HG03442 (cell line): Measurements from ENCODE around the gene VAV3.

Experiments used
- ATAC-seq: cut with Tn5 transposase; IDR thresholded peaks from one replicate; pipeline ENCODE4 v1.9.1; 2021; ENCODE audit warnings: mild to moderate bottlenecking, moderate library complexity; ENCODE audit not compliant: unreplicated experiment

Gene VAV3

GRCh38 chr1:107604825-107605224 is 360.2 kb downstream of the VAV3 start:
- ATAC-seq: no peak

DNA sequence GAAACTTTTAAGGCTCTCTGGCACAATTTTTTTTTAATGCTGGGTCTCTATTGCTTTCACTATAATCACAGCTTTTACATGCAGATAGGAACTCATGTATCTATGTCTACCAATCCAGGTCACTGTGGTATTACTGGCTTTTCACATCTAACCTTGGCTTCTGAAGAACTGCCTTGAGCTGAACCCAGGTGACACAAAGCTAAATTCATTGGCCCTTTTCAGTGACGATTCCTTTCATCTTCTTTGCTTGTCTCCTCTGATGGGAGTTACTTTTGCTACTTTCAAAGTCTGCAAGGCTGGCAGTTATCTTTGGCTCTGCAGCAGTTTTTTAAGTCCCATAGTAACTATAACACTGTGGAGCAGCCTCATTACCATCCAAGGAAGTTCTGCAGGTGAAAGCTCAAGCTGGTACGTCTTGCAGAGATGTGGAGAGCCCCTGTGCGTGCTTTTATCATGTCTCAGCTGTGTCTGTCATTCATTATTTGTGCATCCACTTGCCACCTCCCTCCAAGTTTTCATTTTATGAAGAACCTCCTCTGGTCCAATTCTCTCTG is 364.3 kb downstream of the VAV3 start:
- ATAC-seq: no peak

GRCh38 chr1:107599220-107599619 is 365.8 kb downstream of the VAV3 start:
- no peak for ATAC-seq

DNA sequence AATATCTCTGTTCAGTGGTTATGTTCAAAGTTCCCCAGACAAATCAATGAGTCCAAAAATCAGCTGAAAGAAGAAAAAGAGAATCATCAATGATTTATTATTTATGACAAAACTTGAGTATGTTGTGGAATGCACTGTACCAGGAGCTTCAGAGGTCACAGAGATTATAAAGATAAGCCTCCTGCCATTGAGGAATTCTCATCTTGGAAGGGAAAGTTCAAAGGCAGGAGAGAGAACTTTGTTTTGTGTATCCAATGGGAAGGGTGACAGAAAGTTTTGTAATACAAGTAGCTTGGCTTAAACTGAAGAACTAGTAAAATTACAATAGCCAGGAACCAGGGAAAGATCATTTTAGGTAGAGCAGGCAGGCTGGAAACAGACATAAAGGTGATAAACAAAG is 367.7 kb downstream of the VAV3 start:
- ATAC-seq: no peak

GRCh38 chr1:107594536-107594935 is 370.4 kb downstream of the VAV3 start:
- ATAC-seq: no peak

DNA sequence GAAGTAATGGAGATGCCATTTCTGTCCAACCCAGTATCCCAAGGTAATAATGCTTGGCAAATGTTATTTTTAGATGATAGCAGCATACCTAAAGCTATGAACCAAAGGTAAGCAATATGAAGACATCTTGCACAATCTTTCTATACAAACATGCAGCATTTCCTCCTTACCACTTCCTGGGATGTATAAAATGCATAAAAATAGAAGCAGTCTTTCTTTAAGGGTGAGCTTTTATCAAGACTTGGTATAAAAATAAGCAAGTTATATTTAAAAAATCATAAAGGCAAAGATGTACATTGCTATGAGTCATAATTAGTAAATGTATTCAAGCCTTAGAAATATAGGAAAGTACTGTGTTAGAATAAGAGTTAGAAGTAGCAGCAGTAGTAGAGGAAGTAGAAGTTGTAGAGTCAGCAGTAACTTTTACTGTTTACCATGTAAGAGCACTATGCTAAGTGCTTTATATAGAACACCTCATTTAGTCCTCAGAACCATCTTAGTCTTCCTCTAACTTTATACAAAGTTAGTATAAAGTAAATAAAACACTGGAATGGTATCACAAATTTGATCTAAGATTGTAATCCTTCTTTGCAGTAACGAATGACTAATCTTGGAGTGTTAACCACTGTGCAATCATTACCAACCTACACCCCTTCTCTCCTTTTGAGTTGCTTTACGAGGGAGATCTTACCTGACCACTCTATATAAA is 371.3 kb downstream of the VAV3 start:
- ATAC-seq: no peak

GRCh38 chr1:107590900-107591622 is 373.9 kb downstream of the VAV3 start:
- ATAC-seq: peak; percentile 43

DNA sequence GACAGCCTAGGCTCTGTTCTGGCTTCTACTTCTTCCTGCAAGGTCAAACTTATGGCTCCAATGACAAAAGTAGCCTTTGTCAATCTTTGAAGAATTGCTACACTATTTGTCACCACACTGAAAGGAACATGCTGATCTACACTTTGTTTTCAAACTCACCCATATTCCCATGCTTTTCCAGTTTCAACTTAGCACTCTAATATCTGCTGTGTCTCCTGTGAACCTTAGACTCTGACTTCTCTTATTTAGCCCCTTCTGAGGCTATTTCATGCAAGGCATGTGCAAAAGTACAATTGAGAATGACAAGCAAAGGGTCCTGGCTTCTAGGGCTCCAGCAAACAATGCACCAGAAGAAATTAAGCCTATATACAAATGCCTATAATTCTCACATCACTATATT is 374.9 kb downstream of the VAV3 start:
- ATAC-seq: no peak

DNA sequence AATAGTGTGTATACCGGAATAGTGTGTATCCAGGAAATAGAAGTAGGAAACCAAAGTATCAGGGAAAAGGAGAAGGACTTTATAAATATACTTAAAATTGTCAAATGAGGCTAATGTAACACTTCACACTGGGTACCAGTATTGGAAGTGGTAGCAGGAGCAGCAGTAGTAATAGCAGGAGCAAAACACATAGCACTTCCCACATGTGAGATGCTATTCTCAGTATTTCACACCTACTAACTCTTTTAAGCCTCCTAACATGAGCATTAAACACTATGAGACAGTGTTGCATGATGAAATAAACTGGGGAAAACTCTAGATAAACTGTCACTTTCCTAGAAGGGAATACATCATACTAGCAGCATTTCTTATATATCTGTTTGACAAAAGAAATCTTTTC is 376.7 kb downstream of the VAV3 start:
- ATAC-seq: no peak

GRCh38 chr1:107575226-107575625 is 389.8 kb downstream of the VAV3 start:
- ATAC-seq: no peak

DNA sequence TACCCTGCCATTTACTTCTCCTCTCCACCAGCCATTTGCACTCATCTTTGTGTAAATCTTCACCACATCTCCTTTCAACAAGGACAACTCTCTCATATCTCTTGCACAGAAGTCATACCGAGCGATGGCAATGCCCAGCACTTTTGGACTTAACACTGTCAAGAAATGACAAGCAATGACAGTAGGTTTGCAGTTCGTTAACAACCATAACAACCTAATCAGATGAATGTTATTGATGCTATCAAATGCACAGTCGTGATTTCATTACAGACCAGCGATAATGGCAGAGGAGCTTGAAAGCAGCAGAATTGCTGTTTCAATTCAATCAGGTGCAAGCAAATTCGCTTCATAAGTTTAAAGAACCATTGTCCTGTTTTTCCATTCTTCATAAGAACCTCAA is 390.9 kb downstream of the VAV3 start:
- ATAC-seq: no peak

GRCh38 chr1:107572674-107573211 is 392.2 kb downstream of the VAV3 start:
- ATAC-seq: no peak

DNA sequence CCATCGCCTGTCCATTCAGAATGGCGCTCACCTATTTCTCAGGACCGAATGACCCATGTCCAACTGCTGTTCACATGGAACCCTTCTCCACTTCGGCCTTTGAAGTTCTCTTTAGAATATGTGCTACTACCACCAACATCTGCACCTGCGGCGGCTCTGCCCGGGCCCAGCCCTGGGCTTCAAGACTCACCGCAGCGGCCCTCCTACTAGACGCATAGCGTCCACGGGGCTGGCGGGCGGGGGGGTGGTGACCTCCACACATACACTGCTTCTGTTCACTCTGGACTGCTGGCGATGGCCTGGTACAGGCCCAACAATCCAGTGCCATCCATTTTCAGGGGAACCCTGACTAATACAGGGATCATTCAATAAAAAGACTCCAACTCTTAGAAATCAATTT is 394.2 kb downstream of the VAV3 start:
- ATAC-seq: no peak

GRCh38 chr1:107563441-107563840 is 401.5 kb downstream of the VAV3 start:
- ATAC-seq: no peak

DNA sequence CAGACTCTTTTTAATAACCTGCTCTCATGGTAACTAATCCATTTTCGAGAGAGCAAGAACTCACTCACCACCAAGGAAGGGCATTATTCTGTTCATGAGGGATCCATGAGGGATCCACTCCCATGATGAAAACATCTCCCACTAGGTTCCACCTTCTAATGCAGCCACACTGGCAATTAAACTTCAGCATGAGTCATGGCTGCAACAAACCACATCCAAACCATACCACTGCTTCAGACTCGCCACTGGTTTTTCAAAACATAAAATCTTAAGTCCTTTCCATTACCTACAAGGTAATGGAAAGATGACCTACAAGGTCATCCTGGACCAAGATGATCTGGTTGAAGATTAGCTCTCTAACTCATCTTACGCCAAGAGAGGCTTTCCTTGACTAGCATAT is 405.1 kb downstream of the VAV3 start:
- ATAC-seq: no peak

DNA sequence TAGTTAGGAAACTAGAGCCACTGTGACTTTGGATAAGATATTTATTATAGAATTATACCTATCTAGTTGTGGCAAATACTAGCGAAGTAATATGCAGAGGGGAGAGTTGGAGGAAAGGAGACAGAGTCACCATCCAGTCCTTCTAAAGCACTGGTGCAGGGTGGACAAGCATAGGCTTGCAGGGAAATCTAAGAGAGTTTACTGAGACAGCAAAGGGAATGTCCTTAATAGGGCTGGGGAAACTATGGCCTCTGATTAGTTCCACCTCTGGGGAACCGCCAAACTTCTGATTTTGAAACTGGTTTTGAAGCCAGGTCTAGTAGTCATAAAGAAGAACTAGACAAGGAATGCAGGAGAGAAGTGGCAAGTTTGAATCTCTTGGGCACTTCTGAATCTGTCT is 407.9 kb downstream of the VAV3 start:
- ATAC-seq: no peak

DNA sequence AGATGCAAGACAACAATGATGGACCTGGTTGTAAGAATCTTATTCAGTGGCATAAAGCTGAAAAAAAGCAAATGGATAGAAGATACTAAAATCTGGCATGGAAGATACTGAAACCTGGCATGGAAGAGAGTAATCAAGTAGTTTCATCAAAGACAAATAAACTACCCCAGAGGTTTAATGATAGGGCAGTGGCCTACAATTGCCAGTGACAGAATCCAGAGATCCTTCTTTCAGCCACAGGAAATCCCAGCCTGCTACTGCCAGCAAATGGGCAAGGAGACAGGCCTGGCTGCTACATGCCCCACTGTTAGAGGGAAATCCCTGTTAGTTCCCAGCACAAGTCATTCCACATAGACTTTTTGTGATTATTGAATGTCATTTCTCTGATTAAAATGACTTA is 409.4 kb downstream of the VAV3 start:
- no peak for ATAC-seq

DNA sequence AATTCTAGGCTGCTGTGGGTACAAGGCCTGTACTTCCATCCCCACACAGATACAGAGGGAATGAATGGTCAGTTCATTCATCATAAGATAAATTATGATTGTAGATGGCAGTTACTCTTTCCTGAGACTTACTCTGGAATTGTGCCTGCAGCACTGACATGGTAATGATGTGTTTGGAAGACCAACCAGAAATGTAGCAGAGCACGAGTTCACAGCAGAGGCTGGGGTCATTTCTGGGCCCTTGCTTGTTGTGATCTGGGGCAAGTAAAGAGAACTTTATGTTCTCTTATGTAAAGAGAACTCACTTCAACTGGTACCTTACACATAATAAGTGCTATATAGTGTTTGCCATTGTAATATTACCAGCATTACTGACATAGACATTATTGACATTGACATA is 412.2 kb downstream of the VAV3 start:
- ATAC-seq: no peak

- no peak for ATAC-seq
These were observed 413.5 kb downstream of the VAV3 start for GRCh38 chr1:107551456-107551855.

GRCh38 chr1:107550358-107550757 is 414.6 kb downstream of the VAV3 start:
- ATAC-seq: no peak

- no peak for ATAC-seq
These were observed 415.7 kb downstream of the VAV3 start for GRCh38 chr1:107549152-107549810.

DNA sequence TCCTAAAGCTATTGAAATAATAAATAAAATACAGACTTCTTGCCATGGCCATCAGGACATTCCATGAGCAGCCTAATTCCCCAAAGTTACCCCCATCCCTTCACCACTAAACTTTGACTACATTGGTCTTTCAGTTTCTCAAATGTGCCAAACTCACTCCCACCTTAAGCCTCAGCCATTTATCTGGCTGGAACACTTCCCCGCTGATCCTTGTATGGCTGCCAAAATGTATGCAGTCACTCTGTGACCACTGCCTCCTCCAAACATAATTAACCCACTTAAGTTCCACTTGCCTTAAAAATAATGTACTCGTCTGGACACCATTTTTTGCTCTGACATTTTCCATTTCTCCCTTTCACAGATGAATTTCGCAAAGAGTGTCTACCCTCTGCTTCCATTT is 416.7 kb downstream of the VAV3 start:
- no peak for ATAC-seq
